Fibroblast of gingiva (primary cell): Measurements from ENCODE around the gene HOXA1.

ENCODE experiments used
- DNase-seq: peaks from one replicate; pipeline ENCODE4 v3.0.0-alpha.2; 2011; ENCODE audit warnings: low read depth

Gene HOXA1

GRCh38 chr7:27105301-27106031 lies 9.7 kb upstream of the HOXA1 start:
- no peak for DNase-seq

DNA sequence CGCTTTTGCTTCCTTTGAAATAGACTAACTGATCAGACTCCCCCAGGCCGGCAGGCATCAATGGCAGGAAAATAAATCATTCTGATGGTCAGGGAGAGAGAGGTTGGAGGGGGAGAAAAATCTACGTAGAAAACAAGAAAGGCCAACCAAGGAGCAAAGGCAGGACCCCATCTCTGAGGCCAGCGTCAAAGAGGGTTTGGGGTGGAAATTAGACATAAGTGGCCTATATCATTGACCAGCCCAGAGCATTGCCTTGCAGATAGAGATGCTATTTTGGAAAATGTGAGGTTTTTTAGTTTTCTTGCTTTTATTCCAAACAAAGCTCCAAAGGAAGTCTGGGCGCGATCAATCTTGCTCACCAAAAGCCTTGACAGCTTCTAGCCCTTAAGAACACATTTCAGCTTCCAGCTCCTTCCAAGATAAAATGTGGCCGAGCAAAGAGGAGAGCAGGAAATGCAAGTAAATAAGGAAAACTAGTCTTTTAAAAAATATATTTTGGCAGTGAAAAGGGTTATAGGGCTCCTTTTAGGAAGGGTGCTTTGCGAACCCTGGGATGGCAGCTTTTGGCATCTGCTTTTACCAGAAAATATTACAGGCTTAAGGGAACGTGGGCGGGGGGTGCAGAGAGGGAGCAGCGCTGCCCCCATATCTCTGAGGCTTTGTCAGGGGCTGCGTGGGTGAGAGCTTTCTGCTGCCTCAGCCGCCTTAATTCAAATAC lies 8.7 kb upstream of the HOXA1 start:
- DNase-seq, result no peak

DNA sequence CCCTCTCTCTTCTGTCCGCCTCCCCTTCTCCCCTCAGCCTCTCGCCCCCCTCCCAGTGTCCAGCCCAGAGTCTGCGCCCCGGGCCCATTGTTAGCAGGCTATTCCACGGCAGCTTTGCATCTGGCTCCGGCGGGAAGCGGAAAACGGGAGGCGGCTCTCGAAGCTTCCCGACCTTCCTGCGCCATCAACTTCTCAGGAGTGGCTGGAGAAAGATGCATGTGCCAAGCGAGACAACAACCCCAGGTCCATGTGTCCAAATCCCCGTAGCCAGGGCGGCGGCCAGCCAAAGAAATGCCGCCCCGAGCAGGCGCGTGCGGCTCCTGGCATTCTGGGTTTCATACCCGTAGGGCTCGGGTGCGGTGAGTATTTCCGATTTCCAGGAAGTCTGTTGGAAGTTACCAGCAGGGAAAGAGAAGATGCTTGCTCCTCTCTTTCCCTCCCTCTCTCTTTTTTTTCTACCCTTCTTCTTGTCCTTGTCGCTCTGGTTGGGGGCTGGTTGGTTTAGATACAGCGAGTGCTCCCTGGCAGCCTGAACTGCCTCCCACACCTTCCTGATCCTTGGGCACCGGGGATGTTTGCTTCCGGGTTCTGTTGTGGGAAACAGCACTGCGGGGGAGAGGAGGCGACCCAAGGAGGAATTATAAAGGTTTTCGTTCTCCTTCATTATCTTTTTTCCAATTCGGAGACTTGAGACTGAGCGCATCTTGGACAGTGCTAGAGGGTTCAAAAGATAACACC lies 7.9 kb upstream of the HOXA1 start:
- DNase-seq, result no peak

DNA sequence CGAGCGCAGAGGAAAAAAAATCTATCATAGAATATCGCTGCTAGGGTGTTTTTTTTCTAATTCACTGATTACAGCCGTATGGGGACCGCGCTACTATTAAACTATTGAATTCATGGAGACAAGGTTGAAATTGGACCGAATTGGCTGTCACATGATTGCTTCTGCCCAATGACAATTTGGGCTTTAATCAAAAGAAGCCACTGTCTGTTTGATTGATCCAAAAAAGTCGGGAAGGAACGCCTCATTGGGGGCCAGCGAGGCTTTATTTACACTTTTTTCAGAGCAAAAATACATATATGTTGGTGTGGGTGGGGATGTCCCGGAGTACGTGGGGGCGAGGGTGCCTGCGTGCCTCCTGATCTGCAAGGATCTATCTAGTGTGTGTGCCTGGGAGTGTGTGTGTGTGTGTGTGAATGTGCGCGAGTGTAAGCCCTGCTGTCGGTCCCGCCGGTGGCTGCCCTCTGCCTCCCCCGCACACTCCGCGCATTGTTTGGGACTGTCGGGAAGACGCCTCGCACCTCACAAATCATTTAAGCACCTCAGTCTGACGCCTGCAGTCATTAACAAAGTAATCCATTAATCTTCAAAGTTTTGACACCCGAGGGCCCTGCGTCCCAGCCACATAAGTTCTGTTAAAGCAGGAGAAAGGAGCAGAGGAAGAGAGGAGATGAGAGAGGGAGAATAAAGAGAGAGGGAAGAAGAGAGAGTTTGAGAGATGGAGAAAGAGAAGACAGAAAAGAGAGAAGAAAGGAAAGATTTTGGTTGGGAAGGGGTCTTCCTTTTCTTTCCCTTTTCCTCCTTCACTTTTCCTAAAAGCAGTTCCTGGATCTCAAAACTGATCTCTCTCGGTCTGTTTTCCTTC lies 7.0 kb upstream of the HOXA1 start, which contains the start of gene HOXA2:
TSS of gene HOXA2 (minus strand) at position 103 of the 862 bp plus-strand sequence. CDS start 183 bp downstream, outside the sequence.
- DNase-seq, result no peak

GRCh38 chr7:27101957-27102580 lies 6.3 kb upstream of the HOXA1 start:
- DNase-seq, result no peak

DNA sequence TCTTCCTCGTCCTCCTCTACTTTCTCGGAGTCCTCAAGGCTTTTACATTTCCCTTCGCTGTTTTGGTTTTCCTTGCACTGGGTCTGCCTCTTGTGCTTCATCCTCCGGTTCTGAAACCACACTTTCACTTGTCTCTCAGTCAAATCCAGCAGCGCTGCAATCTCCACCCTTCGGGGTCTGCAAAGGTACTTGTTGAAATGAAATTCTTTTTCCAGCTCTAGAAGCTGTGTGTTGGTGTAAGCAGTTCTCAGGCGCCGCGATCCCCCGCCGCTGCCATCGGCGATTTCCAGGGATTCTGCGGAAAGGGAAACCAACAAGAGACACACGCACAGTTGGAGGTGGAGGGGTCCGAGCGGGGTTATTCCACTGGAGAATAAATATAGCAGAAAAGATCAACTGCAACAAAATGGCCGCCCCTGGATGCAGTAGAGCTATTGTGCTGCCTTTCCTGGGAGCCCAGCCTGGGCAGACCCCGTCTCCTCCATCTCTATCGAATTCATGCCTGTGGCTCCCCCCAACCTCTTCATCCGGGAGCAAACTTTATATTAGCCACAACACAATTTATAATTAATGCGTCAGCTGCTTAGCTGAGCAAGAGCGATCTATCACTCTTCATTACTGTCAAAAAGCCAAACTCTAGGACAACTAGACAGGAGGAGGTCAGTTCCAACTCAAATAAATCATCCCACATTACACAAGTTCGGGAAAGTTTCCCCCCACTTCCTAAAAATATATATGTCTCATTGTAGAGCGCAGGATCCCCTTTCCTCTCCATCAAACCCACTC lies 5.6 kb upstream of the HOXA1 start:
- DNase-seq, result no peak

DNA sequence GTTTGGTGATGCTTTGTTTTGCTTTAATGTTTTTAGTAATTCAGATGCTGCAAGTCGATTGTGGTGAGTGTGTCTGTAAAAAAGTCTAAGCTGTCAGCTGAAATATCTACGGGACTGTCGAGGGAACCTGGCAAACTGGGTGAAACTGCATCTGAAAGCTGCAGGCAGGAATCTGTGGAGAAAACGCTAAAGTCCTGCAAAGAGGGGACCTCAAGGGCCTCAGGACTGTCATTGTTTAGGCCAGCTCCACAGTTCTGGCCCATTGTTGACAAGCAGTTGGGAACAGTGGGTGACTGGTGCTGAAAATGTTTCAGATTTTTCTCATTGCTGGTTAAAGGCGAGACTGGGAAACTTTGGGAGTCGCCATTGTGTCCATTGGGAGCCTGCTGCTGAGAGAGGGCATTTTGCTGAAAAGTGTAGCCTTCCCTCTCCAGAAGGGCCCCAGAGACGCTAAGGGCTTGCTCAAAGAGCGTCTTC lies 4.9 kb upstream of the HOXA1 start:
- DNase-seq, result no peak

GRCh38 chr7:27099453-27100370 lies 3.9 kb upstream of the HOXA1 start:
- no peak for DNase-seq

GRCh38 chr7:27098578-27099451 lies 3.0 kb upstream of the HOXA1 start:
- no peak for DNase-seq

DNA sequence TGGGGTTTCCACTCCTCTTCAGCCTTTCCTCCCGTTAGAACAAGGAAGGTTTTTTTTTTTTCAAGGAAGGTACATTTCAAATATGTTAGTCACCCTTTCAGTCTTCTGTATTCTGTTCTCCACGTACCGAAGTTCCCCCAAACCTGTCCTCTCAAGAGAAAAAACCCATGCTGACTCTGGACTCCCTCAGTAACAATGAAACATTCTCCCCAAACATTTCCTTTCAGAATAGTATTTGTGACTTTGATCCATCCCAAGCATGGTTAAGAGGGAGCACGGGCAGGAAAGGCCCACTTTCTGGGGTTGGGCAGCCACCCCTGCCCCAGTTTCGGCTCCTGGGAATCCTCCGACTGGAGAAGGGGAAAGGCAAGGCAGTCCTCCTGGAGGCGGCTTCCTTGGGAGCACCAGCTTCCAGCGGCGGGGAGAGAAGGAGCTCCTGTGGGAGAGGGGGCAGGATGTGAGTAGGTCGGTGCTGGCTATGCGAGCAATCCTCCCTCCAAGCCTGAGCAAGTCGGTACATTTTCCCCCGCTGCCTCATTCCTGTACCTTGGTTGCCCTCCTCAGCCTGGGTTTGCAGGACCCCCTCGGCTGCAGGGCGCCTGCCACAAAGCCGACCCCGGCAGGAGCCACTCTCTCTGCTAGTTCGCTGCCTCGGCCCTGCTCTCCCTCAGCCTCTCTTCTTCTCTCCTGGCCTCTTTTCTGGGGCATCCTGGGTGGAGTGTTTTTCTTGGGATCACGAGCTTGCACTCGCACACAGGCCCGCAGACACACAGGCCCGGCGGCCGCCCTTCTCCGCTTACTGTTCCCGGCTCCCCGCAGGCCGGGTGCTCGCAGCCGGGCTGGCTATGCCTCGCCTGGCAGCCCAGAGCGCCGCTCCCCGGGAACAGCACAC lies 2.1 kb upstream of the HOXA1 start:
- DNase-seq, result no peak

DNA sequence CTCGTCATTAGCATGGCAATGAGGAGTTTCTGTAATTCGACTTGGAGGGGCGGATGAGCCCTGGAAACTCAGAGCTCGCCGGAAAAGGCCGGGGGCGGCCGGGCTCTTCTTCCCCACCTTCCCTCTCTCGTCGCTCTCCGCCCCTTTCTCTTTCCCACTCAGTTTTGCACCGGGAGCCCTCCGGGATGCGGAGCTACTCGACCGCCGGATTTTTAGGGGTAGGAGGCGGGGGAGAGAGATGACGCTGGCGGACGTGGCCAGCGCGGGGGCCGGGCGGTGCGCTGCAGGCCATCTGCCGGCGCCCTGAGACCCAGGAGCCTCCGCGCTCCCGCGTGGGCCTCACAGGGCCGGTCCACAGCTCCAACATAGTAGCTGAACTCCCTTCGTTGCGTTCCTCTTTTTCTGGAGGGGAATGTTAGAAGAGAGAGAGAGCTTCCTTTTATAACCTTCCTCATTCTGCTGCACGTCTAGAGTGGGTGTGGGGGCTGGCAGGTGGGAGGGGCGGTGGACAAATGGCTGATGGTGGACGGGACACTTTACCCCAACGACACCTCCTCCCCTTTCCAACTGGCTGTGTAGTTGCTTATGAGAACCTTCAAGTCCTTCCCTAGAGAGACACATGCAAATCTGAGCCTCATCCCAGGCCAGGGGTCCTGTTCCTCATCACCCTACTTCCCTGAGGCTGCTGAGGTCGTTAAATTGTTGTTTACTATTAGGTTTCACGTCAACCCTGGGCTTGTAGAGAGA lies 1.1 kb upstream of the HOXA1 start:
- DNase-seq, result no peak

DNA sequence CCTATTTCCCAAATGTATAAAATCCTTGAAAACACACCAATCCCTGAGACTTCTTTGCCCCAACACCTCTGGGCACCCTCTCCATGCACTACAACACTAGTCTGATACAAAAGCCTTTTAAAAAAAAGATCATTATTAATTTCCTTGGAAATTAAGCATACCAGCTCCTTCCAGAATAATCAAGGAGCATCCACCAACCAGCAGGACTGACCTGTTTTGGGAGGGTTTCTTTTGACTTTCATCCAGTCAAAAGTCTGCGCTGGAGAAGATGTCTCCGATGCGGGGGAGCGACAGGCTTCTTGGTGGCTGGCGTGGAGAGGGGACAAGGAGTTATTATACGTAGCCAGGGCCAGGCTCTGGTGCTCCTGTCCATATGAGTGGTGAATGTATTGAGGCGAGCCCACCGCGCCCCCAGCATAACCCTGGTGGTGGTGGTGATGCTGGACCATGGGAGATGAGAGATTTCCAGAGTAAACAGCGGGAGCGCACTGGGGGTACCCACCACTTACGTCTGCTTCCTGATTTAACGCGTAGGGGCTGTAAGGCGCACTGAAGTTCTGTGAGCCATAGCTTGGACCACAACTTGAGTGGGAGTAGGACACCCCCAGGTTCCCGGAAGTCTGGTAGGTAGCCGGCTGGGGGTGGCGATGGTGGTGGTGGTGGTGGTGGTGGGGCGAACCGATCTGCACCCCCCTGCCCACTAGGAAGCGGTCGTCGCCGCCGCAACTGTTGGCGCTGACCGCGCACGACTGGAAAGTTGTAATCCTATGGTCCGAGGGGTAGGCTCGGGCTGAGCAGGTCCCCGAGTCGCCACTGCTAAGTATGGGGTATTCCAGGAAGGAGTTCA lies 527 bp downstream of the HOXA1 start:
- no peak for DNase-seq

DNA sequence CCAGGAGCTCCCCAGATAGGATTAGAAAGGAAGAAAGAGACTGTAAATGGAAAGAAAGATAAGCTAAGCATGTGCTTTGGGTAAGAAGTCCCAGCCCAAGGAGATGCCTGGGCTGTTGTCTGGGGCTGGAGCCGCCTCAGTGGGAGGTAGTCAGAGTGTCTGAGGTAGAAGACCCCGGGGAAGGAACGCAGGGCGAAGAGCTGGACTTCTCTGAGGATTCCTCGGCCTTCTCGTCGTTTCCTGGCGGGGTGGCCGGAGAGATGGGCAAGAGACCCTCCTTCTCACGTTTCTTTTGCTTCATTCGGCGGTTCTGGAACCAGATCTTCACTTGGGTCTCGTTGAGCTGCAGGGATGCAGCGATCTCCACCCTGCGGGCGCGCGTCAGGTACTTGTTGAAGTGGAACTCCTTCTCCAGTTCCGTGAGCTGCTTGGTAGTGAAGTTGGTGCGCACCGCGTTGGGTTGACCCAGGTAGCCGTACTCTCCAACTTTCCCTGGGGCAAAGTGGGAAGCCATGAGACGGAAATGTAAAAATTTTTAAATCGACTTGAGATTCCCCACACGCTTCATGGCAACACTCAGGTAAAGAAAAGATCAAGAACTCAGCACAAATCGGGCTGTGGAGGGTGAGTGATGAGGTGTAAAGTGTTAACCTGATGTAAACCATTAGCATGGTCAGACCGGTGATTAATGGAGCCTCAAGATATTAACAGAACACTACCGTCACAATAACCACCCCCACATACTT lies 1.3 kb downstream of the HOXA1 start:
- DNase-seq, result no peak

- no peak for DNase-seq
Measured at GRCh38 chr7:27093184-27093895, 2.5 kb downstream of the HOXA1 start.

DNA sequence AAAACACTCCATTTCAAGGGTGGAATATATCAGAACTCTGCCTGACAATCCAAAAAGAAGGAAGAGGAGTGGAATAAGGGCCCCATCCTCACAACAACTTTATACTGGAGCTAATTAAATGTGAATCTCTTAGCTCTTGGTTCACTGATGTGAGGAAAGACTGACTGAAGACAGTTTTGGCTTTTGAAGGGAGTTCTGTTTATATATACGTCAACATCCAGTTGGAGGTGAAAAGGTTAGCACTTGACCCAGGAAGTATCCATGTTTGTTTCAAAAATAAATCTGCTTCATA lies 3.0 kb downstream of the HOXA1 start:
- no peak for DNase-seq
